IPS-15b (cell line): ENCODE data around the gene SPRR2E.
"Not testable (repeated sequence)": the region's sequence is repeated elsewhere in the genome, so short reads cannot be mapped to it uniquely, and the experiment has no call there.

Source experiments
- H3K27me3 ChIP-seq: one replicate; pipeline ENCODE4 v1.6.1; 2013; ENCODE audit warnings: low read length; ENCODE audit not compliant: control insufficient read depth, insufficient read depth
- H3K36me3 ChIP-seq: one replicate; pipeline ENCODE4 v1.6.1; 2013; ENCODE audit warnings: low read length; ENCODE audit not compliant: control insufficient read depth, insufficient read depth
- H3K4me1 ChIP-seq: one replicate; pipeline ENCODE4 v1.6.1; 2013; ENCODE audit warnings: mild to moderate bottlenecking, low read length; ENCODE audit not compliant: control insufficient read depth, insufficient read depth
- H3K4me3 ChIP-seq: one replicate; pipeline ENCODE4 v1.5.1; 2013; ENCODE audit warnings: low read depth, low read length
- H3K9ac ChIP-seq: one replicate; pipeline ENCODE4 v1.6.1; 2013; ENCODE audit warnings: low read depth, mild to moderate bottlenecking, low read length
- H3K9me3 ChIP-seq: one replicate; pipeline ENCODE4 v1.6.1; 2013; ENCODE audit warnings: mild to moderate bottlenecking, low read length; ENCODE audit not compliant: control insufficient read depth, insufficient read depth

SPRR2E gene

GRCh38 chr1:153094426-153094825 lies at the start of gene SPRR2E:
Gene SPRR2E, minus strand, starts transcription at chr1:153094526. Its CDS starts 775 bp downstream, at chr1:153093751.
- Histone ChIP-seq H3K27me3 (no peaks in the 10 kb centered on the region), H3K36me3 (no peaks in the 10 kb centered on the region), H3K9me3 (no peaks in the 10 kb centered on the region), H3K4me1 (no peaks in the 10 kb centered on the region), H3K4me3 (no peak within 1 kb of the TSS), H3K9ac (no peak within 1 kb of the TSS)

- Histone ChIP-seq H3K36me3 (no peaks in the 10 kb centered on the region), H3K9me3 (no peaks in the 10 kb centered on the region), H3K4me3 (no peak overlapping the region), H3K9ac (no peak overlapping the region), H3K4me1 (no peaks in the 10 kb centered on the region), H3K27me3 (no peaks in the 10 kb centered on the region)
Observed at GRCh38 chr1:153141377-153141776, 47.1 kb upstream of the SPRR2E start.

DNA sequence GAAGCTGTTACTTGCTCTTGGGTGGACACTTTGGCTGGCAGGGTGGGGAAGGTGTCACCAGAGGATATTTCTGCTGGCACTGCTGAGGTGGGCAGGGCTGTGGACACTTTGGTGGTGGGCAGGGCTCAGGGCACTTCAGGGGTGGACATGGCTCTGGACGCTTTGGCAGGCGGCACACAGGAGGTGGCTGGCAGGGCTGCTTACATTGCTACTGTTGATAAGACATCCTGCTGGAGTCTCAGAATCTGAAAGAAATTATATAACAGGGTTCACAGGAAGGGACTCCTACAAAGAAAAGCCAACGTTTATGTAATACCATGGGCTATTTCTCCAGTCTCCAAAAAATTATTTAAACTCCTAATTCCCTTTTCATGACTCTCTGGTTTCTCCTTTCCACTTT lies 46.2 kb upstream of the SPRR2E start:
- no peaks in the 10 kb centered on the region for H3K36me3 ChIP-seq
- H3K9me3 ChIP-seq = no peaks in the 10 kb centered on the region
- no peak overlapping the region for H3K4me3 ChIP-seq
- no peaks in the 10 kb centered on the region for H3K27me3 ChIP-seq
- no peaks in the 10 kb centered on the region for H3K4me1 ChIP-seq
- H3K9ac ChIP-seq = no peak overlapping the region

DNA sequence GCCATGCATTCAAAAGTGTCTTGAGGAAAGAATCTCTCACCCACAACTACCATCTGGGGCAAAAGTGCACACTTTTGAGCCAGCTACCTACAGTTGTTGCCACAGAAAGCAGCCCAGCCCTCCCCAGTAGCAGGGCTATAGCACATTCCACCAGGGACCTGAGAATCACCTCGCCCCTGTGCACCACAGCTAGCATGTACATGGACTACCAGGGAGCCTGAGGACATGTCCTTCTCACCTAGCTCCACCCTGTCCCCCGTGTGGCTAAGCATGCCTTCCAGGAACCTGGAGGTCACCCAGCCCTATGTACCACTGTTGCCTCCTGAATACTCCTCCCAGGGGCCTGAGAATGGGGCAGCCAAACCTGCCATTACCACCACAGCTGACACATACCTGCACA lies 39.4 kb upstream of the SPRR2E start:
- H3K4me3 ChIP-seq = no peak overlapping the region
- no peaks in the 10 kb centered on the region for H3K36me3 ChIP-seq
- no peaks in the 10 kb centered on the region for H3K4me1 ChIP-seq
- no peaks in the 10 kb centered on the region for H3K27me3 ChIP-seq
- H3K9ac ChIP-seq = no peak overlapping the region
- H3K9me3 ChIP-seq = no peaks in the 10 kb centered on the region

DNA sequence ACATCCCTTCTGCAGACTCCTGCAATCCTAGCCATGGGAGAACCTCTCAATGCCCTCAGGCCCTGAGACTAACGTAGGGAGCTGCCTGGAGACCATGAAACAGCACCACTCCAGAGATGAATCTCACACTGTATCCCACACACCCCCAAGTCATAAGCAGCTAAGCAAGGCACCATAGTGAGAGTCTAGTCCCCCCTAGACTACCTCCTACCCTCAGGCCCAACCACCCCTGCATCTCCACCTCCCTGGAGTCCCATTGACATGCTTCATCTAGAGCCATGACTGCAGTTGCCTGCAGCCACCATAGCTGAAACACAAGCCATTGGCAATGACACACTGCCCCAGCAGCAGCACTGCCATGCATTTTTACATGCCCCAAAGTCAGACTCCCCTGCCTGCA lies 38.9 kb upstream of the SPRR2E start:
- H3K9ac ChIP-seq = no peak overlapping the region
- H3K4me1 ChIP-seq = no peaks in the 10 kb centered on the region
- H3K4me3 ChIP-seq = no peak overlapping the region
- no peaks in the 10 kb centered on the region for H3K36me3 ChIP-seq
- H3K27me3 ChIP-seq = no peaks in the 10 kb centered on the region
- H3K9me3 ChIP-seq = no peaks in the 10 kb centered on the region

GRCh38 chr1:153128688-153129087 lies 34.4 kb upstream of the SPRR2E start:
- H3K4me3 ChIP-seq, H3K36me3 ChIP-seq, H3K4me1 ChIP-seq, H3K27me3 ChIP-seq, H3K9me3 ChIP-seq, H3K9ac ChIP-seq: not testable (repeated sequence)

DNA sequence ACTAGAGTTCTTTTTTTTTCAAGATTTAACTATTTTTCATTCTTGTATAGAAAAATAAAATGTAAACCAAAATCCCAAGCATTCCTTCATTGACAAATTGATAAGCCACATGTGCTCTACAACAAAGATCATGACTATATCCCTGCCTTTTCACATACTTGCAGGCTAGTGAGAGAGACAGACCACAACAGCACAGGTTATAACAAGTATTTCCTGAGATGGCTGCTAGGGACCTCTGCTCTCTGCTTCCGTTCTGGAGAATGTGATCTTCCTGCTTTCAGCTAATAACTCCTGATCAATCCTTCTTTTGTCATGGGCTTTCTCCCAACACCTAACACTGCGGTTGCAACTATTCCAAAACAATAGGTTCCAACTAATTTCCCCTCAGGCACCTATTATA lies 33.0 kb upstream of the SPRR2E start:
- Histone ChIP-seq H3K9me3 (no peaks in the 10 kb centered on the region), H3K27me3 (no peaks in the 10 kb centered on the region), H3K9ac (no peak overlapping the region), H3K36me3 (no peaks in the 10 kb centered on the region), H3K4me1 (peaks cover 3% of the 10 kb centered on the region), H3K4me3 (no peak overlapping the region)

GRCh38 chr1:153125536-153125935 lies 31.2 kb upstream of the SPRR2E start:
- Histone ChIP-seq H3K4me3 (no peak overlapping the region), H3K27me3 (no peaks in the 10 kb centered on the region), H3K9ac (no peak overlapping the region), H3K9me3 (no peaks in the 10 kb centered on the region), H3K36me3 (no peaks in the 10 kb centered on the region), H3K4me1 (peaks cover 3% of the 10 kb centered on the region)

GRCh38 chr1:153123793-153124192 lies 29.5 kb upstream of the SPRR2E start:
- not testable (repeated sequence) for H3K36me3 ChIP-seq, H3K27me3 ChIP-seq, H3K9me3 ChIP-seq, H3K4me1 ChIP-seq, H3K9ac ChIP-seq, H3K4me3 ChIP-seq

- Histone ChIP-seq H3K9ac (no peak overlapping the region), H3K4me3 (peak overlapping the region; percentile 4), H3K27me3 (no peaks in the 10 kb centered on the region)
Observed at GRCh38 chr1:153122831-153123421, 28.6 kb upstream of the SPRR2E start.

GRCh38 chr1:153120945-153121344 lies 26.6 kb upstream of the SPRR2E start:
- H3K9ac ChIP-seq = no peak overlapping the region
- peaks cover 3% of the 10 kb centered on the region for H3K4me1 ChIP-seq
- no peak overlapping the region for H3K4me3 ChIP-seq
- H3K27me3 ChIP-seq = no peaks in the 10 kb centered on the region
- no peaks in the 10 kb centered on the region for H3K9me3 ChIP-seq
- H3K36me3 ChIP-seq = no peaks in the 10 kb centered on the region

More at GRCh38 chr1:153122831-153123421, 28.6 kb upstream of the SPRR2E start:
- H3K9me3 ChIP-seq = no peaks in the 10 kb centered on the region
- no peaks in the 10 kb centered on the region for H3K36me3 ChIP-seq
- H3K4me1 ChIP-seq = peaks cover 3% of the 10 kb centered on the region

DNA sequence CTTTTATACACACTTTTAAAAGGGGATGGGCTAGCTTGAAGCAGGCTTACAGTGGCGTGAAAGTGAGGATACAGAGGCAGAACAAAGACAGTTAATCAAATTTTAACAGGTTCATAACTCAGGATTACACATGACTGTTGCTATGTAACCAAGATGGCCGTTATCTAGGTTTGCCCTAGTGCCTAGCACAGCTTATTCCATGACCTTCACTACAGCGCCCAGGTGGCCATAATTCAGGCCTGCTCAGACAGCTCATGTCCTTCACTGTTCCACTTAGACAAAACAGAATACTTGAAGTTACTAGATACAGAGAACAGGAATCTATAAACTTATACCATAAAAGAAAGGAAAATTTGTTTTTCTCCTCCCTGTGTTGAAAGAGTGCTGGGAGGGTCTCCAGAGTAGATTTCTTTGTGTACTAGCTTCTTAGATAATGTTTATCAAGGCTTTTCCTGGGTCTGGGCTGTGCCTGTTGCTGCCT lies 25.2 kb upstream of the SPRR2E start:
- Histone ChIP-seq H3K9me3 (no peaks in the 10 kb centered on the region), H3K9ac (no peak overlapping the region), H3K27me3 (no peaks in the 10 kb centered on the region), H3K4me3 (no peak overlapping the region), H3K4me1 (peaks cover 3% of the 10 kb centered on the region), H3K36me3 (no peaks in the 10 kb centered on the region)
